22Rv1 (cell line): ENCODE results near the gene SPATC1L.
"Not testable (repeated sequence)": the region's sequence is repeated elsewhere in the genome, so short reads cannot be mapped to it uniquely, and the experiment has no call there.

Experiments used
- H3K27ac ChIP-seq: fragments of 450-650 bp; 2 replicates; pipeline ENCODE4 v1.5.1; 2017
- ZFX ChIP-seq: fragments of 450-650 bp; IDR thresholded peaks from 2 replicates; pipeline ENCODE4 v1.6.1; 2017; ENCODE audit warnings: antibody characterized with exemption, borderline replicate concordance
- TF ChIP-seq, protein P1 (sequence below): fragments of 450-650 bp; IDR thresholded peaks from 2 replicates; pipeline ENCODE4 v1.5.1; 2017; ENCODE audit warnings: mild to moderate bottlenecking

Gene SPATC1L

GRCh38 chr21:46202592-46203202 lies 18.4 kb upstream of the SPATC1L start:
- H3K27ac ChIP-seq: no peak overlapping the region
- TF ChIP-seq, protein P1, sequence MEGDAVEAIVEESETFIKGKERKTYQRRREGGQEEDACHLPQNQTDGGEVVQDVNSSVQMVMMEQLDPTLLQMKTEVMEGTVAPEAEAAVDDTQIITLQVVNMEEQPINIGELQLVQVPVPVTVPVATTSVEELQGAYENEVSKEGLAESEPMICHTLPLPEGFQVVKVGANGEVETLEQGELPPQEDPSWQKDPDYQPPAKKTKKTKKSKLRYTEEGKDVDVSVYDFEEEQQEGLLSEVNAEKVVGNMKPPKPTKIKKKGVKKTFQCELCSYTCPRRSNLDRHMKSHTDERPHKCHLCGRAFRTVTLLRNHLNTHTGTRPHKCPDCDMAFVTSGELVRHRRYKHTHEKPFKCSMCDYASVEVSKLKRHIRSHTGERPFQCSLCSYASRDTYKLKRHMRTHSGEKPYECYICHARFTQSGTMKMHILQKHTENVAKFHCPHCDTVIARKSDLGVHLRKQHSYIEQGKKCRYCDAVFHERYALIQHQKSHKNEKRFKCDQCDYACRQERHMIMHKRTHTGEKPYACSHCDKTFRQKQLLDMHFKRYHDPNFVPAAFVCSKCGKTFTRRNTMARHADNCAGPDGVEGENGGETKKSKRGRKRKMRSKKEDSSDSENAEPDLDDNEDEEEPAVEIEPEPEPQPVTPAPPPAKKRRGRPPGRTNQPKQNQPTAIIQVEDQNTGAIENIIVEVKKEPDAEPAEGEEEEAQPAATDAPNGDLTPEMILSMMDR: no peak
- TF ChIP-seq ZFX: no peak

- H3K27ac ChIP-seq: not testable (repeated sequence)
Measured at GRCh38 chr21:46200877-46201803, 16.9 kb upstream of the SPATC1L start.

GRCh38 chr21:46199436-46200373 lies 15.4 kb upstream of the SPATC1L start:
- no peak overlapping the region for H3K27ac ChIP-seq
- TF ChIP-seq ZFX: no peak

GRCh38 chr21:46196733-46197132 lies 12.5 kb upstream of the SPATC1L start:
- TF ChIP-seq, protein P1: no peak
- TF ChIP-seq ZFX: no peak

DNA sequence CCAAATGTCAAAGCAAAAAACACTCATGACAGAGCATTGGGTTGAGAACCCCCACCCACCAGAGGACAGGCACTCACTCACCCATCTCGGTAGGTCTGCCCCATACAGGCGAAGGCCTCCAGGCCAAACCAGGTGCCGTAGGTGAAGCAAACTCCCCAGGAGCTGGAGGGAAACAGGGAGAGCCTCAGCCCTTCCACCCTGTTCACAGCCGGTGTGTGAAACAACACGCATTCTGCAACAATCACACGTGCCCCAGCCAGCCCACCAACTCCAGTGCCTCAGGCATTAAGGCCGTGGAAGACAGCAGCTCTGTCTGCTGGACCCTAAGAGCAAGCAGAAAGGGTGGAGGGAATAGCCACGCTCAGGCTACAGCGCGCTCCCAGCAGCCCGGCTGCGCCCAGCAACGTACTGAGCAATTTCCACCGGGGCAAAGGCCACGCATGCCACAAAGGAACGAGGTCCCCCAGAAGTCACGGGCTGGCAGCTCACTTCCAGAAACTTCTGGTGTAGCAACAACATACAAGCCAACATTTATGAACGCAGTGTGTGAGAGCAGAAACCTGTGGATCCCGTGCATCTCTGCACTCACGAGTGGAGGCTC lies 11.4 kb upstream of the SPATC1L start:
- TF ChIP-seq ZFX: no peak
- TF ChIP-seq, protein P1: no peak
- no peak overlapping the region for H3K27ac ChIP-seq

More at GRCh38 chr21:46196733-46197132, 12.5 kb upstream of the SPATC1L start:
- H3K27ac ChIP-seq: no peak overlapping the region

DNA sequence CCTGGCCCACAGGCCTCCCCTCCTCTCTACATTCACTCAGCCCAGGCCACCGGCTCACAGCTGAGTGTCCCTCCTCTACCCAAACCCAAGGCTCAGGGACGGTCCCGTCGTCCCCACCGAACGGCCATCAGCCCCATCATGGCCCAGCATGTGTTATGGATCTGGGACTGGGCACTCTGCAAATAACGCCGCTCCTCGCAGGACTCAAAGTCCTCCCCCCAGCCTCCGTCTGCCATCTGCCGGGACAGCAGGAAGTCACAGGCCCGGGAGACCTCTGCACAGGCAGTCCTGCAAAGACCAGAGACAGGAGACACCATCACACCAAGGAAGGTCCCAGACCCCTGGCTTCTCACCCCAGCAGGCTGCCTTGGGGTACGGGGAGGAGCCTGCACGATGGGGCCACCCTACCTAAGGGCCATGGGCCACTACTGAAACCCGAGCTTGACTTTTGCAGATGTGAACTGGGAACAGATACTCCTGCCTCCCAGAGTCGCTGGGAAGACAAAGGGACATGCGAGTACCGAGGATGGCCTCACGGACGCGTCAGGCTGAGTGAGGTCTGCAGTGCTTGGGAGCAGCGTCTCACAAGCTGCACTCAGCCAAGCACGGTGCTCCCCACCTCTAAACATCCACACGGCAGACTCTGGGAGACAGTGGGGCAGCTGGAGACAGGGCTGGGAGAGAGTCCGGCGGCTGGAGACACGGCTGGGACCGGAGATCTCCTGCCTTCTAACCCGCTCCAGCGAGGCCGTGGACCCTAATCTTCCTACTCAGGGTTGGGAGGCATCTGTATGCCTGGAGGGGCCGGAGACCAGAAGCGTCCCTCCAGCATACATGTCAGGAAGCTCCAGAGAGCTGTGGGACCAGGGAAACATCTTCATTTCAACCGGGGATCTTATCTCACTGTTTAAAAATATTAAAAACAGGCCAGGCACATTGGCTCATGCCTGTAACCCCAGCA lies 10.4 kb upstream of the SPATC1L start:
- H3K27ac ChIP-seq: no peak overlapping the region

More for the DNA sequence above, 10.4 kb upstream of the SPATC1L start:
- TF ChIP-seq, protein P1: no peak
- no peak for TF ChIP-seq ZFX
